Adipocyte (in vitro differentiated cells): ENCODE data around the gene PARD3.

Source experiments
- DNase-seq: peaks from one replicate; pipeline ENCODE4 v3.0.0-alpha.2; 2015; ENCODE audit warnings: low read depth
- H3K27me3 ChIP-seq: replicated peaks from 2 replicates; pipeline ENCODE4 v1.7.0; 2013; ENCODE audit warnings: mild to moderate bottlenecking, low read length, moderate library complexity; ENCODE audit not compliant: control insufficient read depth, insufficient read depth
- H3K36me3 ChIP-seq: 2 replicates; pipeline ENCODE4 v1.7.0; 2013; ENCODE audit warnings: low read length, mild to moderate bottlenecking, moderate library complexity; ENCODE audit not compliant: control insufficient read depth, insufficient read depth, severe bottlenecking
- H3K4me1 ChIP-seq: 2 replicates; pipeline ENCODE4 v1.7.0; 2013; ENCODE audit warnings: mild to moderate bottlenecking, low read length, moderate library complexity; ENCODE audit not compliant: control insufficient read depth, insufficient read depth
- H3K4me3 ChIP-seq: 2 replicates; pipeline ENCODE4 v1.7.0; 2013; ENCODE audit warnings: mild to moderate bottlenecking, low read length, moderate library complexity
- H3K9ac ChIP-seq: 2 replicates; pipeline ENCODE4 v1.7.0; 2013; ENCODE audit warnings: mild to moderate bottlenecking, low read length, moderate library complexity
- H3K9me3 ChIP-seq: 2 replicates; pipeline ENCODE4 v1.7.0; 2013; ENCODE audit warnings: mild to moderate bottlenecking, low read length, moderate library complexity; ENCODE audit not compliant: control insufficient read depth

Gene PARD3

GRCh38 chr10:34505338-34505737, 309.8 kb downstream of the PARD3 start:
- DNase-seq: no peak
- no peaks in the 10 kb centered on the region for H3K9me3 ChIP-seq
- no peak overlapping the region for H3K4me3 ChIP-seq
- H3K4me1 ChIP-seq: peaks cover 6% of the 10 kb centered on the region
- no peaks in the 10 kb centered on the region for H3K36me3 ChIP-seq
- no peak overlapping the region for H3K9ac ChIP-seq
- H3K27me3 ChIP-seq: no peaks in the 10 kb centered on the region

- peaks cover 6% of the 10 kb centered on the region for H3K4me1 ChIP-seq
- no peaks in the 10 kb centered on the region for H3K36me3 ChIP-seq
- H3K9me3 ChIP-seq: no peaks in the 10 kb centered on the region
- H3K4me3 ChIP-seq: no peak overlapping the region
- DNase-seq: peak; percentile 26
- no peak overlapping the region for H3K9ac ChIP-seq
- H3K27me3 ChIP-seq: no peaks in the 10 kb centered on the region
These were observed 310.6 kb downstream of the PARD3 start for GRCh38 chr10:34504534-34504933.

DNA sequence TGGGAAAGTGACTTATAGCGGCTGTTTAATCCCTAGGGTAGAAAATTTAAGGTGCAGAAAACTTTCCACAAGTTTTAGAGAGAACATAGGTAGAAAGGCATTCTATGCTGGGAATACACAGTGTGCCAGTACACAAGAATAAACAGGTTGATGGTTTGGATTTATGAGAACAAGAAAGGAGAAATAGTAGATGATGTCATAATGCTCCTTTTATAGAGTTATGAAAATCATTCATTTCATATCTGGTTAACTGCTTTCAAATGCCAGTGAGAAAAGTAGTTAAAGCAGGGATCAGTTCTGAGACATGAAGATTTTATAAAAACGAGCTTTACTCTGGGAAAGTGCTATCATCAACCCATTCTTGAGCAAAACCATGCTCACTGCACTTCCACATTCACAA, 311.4 kb downstream of the PARD3 start:
- DNase-seq: no peak
- H3K4me3 ChIP-seq: no peak overlapping the region
- H3K27me3 ChIP-seq: no peaks in the 10 kb centered on the region
- no peaks in the 10 kb centered on the region for H3K36me3 ChIP-seq
- H3K9ac ChIP-seq: no peak overlapping the region
- H3K4me1 ChIP-seq: peaks cover 10% of the 10 kb centered on the region
- H3K9me3 ChIP-seq: no peaks in the 10 kb centered on the region

- Histone ChIP-seq H3K9me3 (no peaks in the 10 kb centered on the region), H3K36me3 (no peaks in the 10 kb centered on the region), H3K4me3 (no peak overlapping the region), H3K9ac (no peak overlapping the region), H3K4me1 (peaks cover 14% of the 10 kb centered on the region), H3K27me3 (no peaks in the 10 kb centered on the region)
- DNase-seq: no peak
These were observed 315.4 kb downstream of the PARD3 start for GRCh38 chr10:34499612-34500279.

DNA sequence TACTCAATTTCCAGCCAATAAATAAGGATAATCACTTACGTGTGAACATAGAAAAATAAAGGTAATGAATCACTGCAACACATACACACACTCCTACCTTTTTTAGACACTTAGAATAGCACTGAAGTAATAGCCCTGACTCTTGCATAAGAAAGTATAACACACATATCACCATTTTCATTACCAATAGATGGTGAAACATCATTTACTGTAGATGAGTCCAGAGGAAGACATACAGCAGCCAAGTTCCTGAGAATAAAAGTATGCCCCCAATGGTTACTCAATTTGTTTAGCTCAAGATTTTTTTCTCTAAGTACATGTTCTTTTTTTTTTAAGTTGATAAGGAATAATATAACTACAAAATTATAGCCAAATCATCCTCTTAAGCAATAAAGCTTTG, 316.3 kb downstream of the PARD3 start:
- no peak overlapping the region for H3K9ac ChIP-seq
- no peaks in the 10 kb centered on the region for H3K9me3 ChIP-seq
- no peaks in the 10 kb centered on the region for H3K36me3 ChIP-seq
- H3K4me1 ChIP-seq: peaks cover 9% of the 10 kb centered on the region
- H3K4me3 ChIP-seq: no peak overlapping the region
- H3K27me3 ChIP-seq: no peaks in the 10 kb centered on the region
- peak; percentile 22 for DNase-seq

DNA sequence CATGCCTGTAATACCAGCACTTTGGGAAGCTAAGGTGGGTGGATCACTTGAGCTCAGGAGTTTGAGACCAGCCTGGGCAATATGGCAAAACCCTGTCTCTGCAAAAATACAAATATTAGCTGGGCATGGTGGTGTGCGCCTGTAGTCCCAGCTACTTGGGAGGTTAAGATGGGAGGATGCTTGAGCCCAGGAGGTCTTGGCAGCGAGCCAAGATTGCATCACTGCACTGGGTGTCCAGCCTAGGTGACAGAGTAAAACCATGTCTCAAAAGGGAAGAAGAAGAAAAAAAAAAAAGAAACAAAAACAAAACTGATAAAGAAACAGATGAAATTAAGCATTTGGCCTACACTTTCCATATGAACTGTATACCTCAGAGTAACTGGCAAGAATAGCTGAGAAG, 319.2 kb downstream of the PARD3 start:
- Histone ChIP-seq H3K36me3 (no peaks in the 10 kb centered on the region), H3K4me3 (no peak overlapping the region), H3K9ac (no peak overlapping the region), H3K4me1 (peaks cover 18% of the 10 kb centered on the region), H3K9me3 (no peaks in the 10 kb centered on the region), H3K27me3 (no peaks in the 10 kb centered on the region)
- DNase-seq: no peak

DNA sequence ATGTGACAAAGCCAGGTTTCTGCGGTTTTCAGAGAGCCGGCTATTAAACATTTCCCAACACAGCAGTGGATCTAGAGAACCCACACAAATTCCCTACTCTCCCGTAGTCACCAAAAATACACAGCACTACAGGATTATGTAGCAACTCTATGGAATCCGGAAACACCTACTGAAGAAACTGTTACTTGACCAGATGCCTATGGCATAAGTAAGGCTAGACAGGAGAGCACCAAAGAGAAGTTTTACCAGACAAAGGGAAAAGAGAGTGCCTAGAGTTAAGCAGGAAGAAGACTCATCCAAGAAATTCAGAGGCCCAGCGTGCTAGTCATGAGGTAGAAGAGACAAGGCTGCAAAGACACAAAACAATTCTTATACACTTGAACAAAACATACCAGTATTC, 321.1 kb downstream of the PARD3 start:
- no peak for DNase-seq
- no peaks in the 10 kb centered on the region for H3K9me3 ChIP-seq
- no peaks in the 10 kb centered on the region for H3K36me3 ChIP-seq
- H3K4me3 ChIP-seq: no peak overlapping the region
- peaks cover 28% of the 10 kb centered on the region for H3K4me1 ChIP-seq
- H3K27me3 ChIP-seq: no peaks in the 10 kb centered on the region
- no peak overlapping the region for H3K9ac ChIP-seq

DNA sequence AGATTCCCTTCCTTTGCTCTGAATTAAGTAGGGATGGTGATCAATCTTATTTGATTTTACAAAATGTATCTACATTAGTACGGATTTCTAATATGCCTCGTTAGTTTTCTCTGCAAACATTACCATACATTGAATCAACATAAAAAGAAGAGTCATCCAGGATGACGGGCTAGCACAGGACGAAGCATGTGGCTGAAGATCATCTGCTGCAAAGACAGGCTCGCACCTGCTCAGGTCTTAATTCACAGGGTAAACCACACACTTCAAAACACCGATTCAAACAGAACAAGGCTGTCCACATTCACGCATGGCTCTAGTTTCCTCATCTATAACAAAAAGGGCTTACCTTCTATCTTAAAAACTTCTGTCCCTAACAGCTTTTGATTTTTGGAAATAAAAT, 323.0 kb downstream of the PARD3 start:
- Histone ChIP-seq H3K9ac (no peak overlapping the region), H3K4me1 (peaks cover 21% of the 10 kb centered on the region), H3K9me3 (no peaks in the 10 kb centered on the region), H3K27me3 (no peaks in the 10 kb centered on the region), H3K36me3 (no peaks in the 10 kb centered on the region), H3K4me3 (no peak overlapping the region)
- no peak for DNase-seq

DNA sequence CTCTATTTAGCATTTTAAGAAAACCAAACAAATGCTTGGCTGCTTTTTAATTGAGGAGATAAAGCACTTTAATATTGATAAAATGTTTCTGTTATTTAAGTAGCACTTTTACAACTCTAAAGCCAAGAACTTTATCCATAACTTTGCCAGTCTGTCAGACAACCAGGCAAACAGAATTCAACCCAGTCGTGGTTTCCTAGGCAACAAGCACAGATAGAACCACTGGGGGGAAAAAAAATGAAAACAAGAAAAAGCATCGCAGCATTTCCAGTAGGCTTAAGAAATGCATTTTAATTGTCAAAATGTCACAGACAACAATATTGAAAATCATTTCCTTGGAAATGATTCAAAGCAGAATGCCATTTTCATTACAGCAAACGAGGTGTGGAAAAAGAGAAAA, 323.4 kb downstream of the PARD3 start:
- Histone ChIP-seq H3K36me3 (no peaks in the 10 kb centered on the region), H3K27me3 (no peaks in the 10 kb centered on the region), H3K9me3 (no peaks in the 10 kb centered on the region), H3K9ac (no peak overlapping the region), H3K4me3 (no peak overlapping the region), H3K4me1 (peaks cover 21% of the 10 kb centered on the region)
- no peak for DNase-seq

GRCh38 chr10:34489973-34490745, 324.9 kb downstream of the PARD3 start:
- Histone ChIP-seq H3K9ac (peak overlapping the region; percentile 15), H3K9me3 (no peaks in the 10 kb centered on the region), H3K36me3 (no peaks in the 10 kb centered on the region), H3K4me1 (peaks cover 21% of the 10 kb centered on the region), H3K27me3 (no peaks in the 10 kb centered on the region), H3K4me3 (peak overlapping the region; percentile 46)
- DNase-seq: peak; percentile 64

GRCh38 chr10:34489411-34489810, 325.7 kb downstream of the PARD3 start:
- Histone ChIP-seq H3K36me3 (no peaks in the 10 kb centered on the region), H3K4me1 (peaks cover 21% of the 10 kb centered on the region), H3K9ac (no peak overlapping the region), H3K27me3 (no peaks in the 10 kb centered on the region), H3K9me3 (no peaks in the 10 kb centered on the region), H3K4me3 (no peak overlapping the region)
- DNase-seq: peak; percentile 50
